SKM-1 (cell line): ENCODE data around the gene ZNF729.
"Not testable (repeated sequence)": the region's sequence is repeated elsewhere in the genome, so short reads cannot be mapped to it uniquely, and the experiment has no call there.

Experiments used
- DNase-seq: peaks from one replicate; lab custom pipeline; 2025; ENCODE audit not compliant: unreplicated experiment; lab: John Stamatoyannopoulos, UW

The ZNF729 gene

DNA sequence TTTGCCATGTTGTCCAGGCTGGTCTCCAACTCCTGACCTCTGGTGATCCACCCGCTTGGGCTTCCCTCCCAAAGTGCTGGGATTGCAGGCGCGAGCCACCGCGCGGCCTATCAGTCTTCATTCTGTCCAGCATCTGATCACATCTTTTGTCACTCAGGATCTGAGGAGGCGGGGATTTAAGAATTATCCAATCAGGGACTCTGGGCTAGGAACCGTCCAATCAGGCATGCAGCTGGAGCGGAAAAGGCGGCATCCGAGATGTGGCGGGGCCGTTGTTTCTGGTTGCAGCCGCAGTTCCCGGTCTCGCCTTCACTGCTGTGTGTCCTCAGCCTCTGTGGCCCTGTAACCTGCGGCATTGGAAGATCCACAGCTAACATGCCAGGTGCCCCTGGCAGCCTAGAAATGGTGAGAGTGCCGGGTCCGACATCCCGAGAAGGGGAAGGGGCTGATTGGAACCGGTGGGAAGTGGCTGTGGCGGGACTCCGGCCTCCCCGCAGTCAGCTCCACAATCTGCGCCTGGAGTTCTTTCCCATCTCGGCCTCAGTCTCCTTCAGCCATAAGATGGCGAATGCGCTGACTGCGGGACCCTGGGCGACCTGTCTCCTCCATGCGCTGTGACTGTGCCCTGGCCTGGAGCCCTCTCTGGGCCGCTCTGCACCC is at the start of gene ZNF729:
Gene ZNF729 (plus strand): TSS at position 291 of the 660 bp plus-strand sequence. CDS start 85 bp downstream, at position 376.
- no peak for DNase-seq

DNA sequence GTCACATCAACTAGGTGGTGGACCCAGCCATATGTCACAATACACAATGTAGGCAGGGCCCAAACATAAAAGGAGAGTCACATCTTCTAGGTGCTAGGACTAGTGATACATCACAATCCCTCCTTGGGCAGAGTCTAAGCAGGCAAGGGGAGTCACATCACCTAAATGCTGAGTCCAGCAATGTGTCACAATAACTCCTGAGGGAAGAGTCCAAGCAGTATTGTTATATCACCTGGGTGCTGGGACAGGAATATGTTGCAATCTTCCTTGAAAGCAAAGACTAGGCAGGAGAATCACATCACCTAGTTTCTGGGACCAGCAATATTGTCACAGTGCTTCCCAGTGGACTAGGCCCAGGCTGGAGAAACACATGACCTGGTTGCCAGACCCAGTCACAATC is 29.4 kb upstream of the ZNF729 start:
- DNase-seq: no peak

DNA sequence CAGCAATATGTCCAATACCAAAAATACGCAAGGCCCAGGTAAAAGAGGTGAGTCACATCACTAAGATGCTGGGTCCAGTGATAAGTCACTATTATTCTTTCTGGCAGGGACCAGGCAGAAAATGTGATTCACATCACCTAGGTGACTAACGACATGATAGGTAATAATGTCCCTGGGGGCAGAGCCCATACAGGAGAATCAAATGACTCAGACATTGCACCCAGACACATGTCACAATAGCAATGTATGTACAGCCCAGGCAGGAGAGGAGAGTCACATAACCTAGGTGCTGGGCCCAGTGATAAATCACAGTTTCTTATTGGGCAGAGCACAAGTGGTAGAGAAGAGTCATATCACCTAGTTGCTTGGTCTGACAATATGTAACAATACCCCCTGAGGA is 28.9 kb upstream of the ZNF729 start:
- DNase-seq: no peak

DNA sequence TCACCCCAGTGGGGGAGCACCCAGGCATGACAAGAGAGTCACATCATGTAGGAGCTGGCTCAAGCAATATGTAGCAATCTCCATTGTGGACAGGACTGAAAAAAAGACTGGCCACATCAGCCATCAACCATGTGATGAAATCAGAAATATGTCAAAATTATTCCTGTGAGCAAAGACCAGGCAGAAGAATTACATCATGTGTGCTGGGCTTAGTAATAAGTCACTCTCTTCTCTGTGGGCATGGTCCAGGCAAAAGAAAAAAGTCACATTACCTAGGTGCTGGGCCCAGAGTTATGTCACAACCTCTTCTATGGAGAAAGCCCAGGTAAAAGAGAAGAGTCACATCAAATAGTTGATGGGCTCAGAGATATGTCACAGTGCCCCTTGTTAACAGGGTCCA is 28.3 kb upstream of the ZNF729 start:
- DNase-seq: no peak

DNA sequence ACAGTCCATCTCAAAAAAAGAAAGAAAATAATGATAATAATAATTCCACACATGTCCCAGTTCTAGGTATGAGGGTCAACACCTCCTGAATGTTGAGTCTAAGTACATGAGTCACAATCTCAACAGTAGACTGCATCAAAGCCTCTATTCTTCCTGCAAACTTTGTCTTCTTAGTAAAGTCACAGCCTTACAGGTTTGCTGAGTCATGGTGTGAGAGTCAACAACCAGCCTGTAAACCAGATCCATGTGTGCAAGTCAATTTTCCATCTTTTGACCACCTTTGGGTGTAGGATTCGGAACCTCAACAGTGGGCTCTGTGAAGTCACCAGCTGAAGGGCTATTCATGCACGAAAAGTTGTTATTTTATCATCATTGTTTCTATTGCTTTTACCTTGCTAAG is 25.7 kb upstream of the ZNF729 start:
- no peak for DNase-seq

DNA sequence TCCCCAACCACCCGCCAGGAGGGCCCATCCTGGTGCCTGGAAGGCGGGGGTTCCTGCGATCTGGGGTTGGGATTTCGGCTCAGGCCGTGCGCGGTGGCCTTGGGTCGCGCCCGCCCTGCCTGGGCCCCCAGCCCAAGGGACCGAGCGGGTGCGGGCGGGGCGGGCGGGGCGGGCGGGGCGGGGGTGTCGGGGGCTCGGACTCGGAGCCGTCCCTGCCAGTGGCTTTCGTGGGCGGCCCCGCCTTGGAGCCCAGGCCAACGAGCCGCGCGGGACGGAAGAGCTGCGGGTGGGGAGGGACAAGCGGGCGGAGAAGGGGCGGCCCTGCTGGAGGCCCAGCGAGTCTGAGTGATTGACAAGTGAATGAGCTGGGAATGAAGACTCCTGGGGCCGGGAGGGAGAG is 24.6 kb upstream of the ZNF729 start:
- DNase-seq: no peak

DNA sequence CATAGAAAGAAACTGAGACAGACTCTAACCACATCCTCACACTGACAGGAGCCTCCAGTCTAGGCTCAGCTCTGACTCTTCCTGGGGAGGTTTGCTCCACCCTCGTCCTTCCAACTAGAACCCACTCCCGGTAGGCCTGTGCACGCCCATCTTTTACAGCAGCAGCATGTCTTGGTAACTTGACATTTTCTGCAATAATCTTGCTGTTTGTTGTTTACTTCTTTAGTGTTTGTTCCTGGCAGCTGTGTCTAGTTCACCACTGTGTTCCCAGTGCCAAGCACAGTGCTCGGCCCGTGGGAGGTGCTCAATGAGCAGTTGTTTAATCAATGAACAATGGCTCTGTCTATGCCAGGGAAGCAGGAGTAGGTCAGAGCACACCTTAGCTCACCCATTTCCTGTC is 23.1 kb upstream of the ZNF729 start:
- DNase-seq: no peak

DNA sequence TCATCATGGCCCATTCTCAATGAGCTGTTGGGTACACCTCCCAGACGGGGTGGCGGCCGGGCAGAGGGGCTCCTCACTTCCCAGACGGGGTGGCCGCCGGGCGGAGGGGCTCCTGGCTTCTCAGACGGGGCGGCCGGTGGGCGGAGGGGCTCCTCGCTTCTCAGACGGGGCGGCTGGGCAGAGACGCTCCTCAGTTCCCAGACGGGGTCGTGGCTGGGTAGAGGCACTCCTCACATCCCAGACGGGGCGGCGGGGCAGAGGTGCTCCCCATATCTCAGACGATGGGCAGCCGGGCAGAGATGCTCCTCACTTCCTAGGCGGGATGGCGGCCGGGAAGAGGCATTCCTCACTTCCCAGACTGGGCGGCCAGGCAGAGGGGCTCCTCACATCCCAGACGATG is 35.3 kb downstream of the ZNF729 start:
- DNase-seq: not testable (repeated sequence)

DNA sequence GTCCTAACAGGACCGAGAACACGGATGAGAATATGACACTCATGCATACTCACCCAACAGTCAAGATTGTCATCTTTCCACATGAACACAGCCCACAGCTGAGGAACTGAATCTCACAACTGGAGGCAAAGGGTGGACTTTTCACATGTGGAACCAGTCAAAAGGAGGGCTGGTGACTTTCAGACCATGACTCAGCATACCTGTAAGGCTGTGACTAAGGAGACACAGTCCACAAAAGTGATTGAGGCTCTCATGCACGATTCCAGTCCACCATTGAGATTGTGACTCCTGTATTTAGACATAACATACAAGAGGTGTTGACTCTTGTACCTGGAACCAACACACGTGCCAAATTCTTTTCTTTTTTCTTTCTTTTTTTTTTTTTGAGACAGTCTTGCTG is 40.0 kb downstream of the ZNF729 start:
- DNase-seq: no peak

DNA sequence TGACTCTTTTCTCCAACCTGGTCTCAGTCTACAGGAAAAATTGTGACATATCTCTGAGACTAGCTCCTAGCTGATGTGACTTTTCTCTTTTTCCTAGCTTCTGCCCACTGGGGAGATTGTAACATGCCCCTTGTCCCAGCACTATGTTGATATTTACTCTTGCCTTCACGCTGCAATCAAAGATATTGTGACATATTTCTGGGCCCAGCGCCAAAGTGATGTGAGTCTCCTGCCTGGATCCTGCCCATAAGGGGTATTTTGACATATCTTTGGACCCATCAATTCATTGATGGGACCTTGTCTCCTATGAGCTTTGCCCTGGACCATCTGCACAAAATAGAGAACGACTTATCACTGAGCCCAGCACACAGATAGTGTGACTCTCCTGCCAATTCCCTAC is 41.1 kb downstream of the ZNF729 start:
- DNase-seq: no peak

DNA sequence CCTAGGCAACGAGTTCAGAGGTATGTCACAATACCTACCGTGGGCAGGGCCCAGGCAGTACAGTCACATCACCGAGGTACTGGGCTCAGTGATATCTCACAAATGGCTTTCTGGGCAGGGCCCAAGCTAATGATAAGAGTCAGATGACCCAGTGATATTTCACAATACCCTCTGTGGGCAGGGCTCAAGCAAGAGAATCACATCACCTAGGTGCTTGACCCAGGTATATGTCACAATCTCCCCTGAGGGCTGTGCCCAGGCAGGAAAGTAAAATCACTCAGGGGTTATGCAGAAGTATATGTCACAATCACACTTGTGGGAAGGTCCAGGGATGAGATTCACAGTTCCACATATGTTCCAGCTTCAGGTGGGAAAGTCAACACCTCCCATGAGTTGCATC is 45.3 kb downstream of the ZNF729 start:
- no peak for DNase-seq

DNA sequence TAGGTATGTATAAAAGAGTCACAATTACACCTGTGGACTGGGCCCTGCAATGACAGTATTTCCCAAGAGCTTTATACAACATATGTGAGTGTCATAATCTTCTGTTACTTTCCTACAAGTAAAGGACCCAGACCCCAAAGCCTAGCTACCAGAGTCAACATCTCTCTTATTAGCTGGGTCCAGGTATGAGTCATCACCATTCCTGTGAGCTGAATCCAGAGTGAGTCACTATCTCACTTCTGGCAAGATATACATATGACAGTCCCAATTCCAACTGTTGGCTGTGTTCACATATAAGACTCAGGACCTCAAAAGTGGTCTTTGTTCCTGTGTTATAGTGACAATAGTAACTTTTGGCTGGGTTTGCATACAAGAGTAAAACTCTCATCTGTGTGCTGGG is 46.7 kb downstream of the ZNF729 start:
- no peak for DNase-seq

DNA sequence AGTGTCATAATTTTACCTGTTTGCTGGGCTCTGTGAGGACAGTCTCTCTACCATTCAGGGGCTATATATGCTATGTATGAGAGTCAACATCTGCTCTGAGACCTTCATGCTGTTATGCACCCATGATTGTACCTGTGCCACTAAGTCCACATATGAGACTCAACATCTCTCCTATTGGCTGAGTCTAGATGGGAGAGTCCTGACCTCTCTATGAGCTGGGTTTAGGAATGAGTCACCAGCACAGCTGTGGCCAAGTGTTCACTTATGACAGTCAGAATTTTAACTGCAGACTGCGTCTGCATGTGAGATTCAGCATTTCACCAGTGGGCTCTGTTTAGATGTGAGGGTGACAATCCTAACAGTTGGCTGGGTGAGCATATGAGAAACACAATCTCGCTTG is 49.5 kb downstream of the ZNF729 start:
- no peak for DNase-seq

DNA sequence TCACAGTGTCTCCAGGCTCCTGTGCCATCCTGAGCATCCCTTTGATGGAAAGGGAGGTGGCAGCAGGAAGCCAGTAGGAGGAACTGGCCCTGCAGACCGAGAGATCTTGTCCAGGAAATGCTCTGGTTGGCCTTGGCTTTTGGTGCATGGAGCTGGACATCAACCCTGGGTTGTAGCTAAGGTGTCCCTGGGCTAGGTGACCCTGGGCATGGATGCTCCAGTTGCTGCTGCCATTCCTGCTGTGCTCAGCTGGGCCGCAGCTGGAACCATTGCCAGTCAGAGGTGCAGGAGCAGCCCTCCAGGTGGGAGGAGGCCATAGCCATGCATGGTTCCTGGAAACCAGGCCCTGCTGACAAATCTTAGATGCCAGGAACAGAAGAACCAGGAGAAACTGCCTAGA is 68.4 kb downstream of the ZNF729 start:
- DNase-seq: no peak
